SKM-1 treated with dmso at 0.1 percent for 144 hours (cell line): ENCODE results near the gene CITED2.
"Not testable (repeated sequence)": the region's sequence is repeated elsewhere in the genome, so short reads cannot be mapped to it uniquely, and the experiment has no call there.

Experiments
- DNase-seq: peaks from one replicate; lab custom pipeline; 2025; ENCODE audit not compliant: unreplicated experiment; lab: John Stamatoyannopoulos, UW

CITED2 gene

DNA sequence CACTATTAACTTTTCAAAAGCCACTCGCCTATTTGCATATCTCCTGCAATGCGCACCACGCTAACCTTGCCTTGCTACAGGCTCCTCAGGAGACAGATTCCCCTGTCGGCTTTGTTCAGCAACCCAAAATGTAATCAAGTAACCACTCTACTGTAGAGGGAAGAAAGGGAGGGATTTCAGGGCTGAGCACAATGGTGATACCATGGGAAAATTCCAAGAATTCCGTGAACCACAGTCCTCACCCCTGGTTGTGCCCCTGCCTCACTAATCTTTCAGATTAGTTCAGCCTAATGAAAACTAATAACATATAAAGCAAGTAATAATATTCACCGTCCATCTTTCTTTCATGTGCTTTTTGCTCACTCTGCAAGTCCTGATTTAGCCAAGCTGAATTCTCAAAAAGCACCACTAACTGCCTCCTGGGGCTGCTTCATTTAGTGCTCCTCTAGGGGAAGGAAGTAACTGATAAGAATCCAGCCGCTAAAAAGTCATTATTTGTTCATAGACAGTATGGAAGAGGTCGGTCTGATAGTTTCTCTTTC lies 6.6 kb downstream of the CITED2 start:
- peak; percentile 47 for DNase-seq

DNA sequence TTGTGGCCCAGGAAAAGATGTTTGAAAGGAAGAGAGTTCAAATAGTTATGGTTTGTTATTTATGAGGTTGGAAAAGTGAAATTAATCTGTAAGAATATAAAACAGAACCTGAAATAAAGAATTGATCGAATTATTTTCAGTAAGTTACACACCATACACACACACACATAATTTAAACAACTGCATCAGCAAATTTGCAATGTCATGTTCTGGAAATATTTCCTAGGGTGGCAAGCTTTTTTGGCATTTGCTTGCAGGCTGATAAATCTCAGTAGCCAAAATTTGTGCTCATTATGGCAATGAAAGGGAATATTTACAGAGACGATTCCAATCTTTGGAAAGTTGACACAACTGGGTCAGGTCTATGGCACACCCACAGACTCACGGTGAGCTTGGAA lies 9.5 kb downstream of the CITED2 start:
- no peak for DNase-seq

DNA sequence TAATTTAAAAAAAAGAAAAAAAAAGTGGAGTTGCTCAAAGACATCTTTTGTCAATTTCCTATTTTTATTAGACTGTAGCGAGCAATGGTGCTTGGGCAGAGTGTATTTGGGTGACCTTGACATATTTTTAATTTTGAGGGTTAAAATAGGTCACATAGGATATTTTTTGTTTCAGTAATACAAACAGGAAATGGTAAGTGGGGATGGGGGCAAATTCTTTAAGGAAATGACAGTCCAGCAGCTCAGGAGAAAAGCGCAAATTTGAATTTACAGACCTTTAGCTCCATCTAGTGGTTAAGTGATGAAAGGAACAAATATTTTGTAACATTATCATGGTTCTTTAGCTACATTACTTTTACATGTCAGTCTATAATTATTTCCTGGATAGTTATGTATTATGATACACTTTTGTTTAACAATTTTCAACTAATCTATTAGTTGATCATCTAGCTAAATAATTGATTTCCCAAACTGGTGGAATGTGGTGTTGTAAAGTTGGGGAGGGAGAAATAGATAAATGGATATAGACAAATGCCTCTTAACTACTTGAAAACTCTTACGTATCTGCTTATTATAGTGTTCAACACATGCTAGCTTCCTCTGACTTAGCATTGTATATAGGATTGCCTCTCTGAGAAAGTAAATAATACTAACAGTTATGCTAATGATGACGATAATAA lies 10.0 kb downstream of the CITED2 start:
- peak; percentile 69 for DNase-seq

DNA sequence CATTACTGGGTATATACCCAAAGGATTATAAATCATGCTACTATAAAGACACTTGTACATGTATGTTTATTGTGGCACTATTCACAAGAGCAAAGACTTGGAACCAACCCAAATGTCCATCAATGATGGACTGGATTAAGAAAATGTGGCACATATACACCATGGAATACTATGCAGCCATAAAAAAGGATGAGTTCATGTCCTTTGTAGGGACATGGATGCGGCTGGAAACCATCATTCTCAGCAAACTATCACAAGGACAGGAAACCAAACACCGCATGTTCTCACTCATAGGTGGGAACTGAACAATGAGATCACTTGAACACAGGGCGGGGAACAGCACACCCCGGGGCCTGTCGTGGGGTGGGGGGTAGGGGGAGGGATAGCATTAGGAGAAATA lies 10.7 kb downstream of the CITED2 start:
- not testable (repeated sequence) for DNase-seq

DNA sequence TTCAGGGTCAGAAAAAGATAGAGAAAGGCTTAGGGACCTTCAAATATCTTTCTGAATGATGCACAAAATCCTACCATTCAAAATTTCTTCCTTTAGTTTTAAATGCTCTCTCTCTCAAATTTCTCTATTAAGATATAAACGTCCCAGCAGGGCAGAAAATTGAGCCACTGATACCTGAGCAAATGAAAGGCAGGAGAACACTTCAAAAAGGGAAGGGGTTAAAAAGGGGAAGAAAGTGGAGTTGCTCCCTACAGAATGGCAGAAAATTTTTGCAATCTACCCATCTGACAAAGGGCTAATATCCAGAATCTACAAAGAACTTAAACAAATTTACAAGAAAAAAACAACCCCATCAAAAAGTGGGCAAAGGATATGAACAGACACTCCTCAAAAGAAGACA lies 11.3 kb downstream of the CITED2 start:
- DNase-seq, result not testable (repeated sequence)

DNA sequence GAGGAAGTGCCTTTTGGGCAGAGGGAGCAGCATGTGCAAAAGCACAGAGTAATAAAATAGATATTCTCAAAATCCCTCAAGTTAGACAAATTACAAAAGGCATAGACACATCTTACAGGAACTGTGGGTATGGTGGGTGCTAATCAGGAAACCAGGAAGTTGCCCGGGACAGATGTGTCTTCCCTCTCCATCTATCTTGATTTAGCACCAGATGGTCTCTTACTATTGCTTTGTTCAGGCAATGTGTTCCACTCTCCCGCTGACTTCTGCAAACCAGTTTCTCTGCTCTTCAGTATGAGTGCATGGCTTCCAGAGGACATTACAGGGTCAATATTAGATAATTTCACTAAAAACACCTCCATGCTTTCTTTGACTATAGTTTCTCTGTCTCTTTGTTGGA lies 13.2 kb downstream of the CITED2 start:
- DNase-seq, result peak; percentile 52

DNA sequence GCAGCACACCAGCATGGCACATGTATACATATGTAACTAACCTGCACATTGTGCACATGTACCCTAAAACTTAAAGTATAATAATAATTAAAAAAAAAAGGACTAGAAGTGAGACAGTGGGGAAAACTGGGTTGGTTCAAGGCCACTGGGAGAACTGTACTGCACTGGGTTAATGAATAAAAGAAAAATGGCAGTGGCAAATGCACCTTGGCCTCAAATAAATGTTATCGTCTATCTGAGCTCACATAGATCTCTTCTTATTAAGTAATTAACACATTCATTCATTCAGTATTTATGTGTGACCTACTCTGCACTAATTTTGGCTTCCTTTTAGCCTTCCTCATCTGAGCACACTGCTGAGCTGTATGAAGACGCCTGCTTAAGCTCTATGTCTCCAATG lies 17.5 kb downstream of the CITED2 start:
- DNase-seq, result no peak

DNA sequence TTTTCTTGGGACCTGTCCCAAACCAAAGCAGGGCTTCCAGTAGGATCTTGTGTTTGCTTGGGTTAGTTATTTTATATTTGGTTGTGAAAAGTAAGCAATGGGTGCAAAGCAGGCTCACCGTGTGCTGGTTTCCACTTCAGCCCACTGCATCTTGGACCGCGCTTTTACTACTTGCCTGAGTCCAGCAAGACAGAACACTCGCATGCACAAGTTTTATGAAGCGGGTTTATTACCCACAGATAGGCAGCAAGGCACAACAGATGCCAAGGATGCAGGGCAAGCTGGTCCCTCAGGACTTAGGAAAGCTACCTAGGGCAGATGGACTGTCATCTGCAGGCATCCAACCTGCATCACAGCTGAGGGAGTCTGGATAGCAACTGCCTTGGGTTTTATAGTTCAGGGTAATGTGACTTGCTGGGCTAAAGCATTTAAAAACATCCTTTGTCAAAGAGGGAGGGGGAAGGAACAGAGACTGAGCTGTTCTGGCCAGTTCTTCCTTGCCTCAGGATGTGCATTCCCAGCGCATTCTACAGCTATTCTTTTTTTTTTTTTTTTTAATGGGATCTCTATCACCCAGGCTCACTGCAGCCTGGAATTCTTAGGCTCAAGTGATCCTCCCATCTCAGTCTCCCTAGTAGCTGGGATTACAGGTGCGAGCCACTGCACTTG lies 18.5 kb downstream of the CITED2 start:
- no peak for DNase-seq

DNA sequence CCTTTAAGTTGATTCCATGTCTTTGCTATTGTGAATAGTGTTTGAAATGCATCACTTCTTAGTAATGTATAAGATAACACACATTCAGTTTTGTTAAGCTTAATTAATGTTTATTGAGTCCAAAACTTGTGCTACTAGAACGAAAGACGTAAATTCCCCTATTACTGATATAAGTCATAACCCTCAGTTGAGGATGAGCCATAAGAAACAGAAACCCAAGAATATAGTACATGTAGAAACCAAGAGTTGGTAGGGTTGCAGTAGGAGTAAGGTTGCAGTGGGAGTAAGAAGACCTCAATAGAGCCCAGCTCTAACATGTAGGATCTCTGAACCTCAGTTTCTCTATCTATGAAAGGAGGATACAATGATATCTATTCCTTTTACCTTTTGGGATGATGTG lies 19.3 kb downstream of the CITED2 start:
- no peak for DNase-seq

DNA sequence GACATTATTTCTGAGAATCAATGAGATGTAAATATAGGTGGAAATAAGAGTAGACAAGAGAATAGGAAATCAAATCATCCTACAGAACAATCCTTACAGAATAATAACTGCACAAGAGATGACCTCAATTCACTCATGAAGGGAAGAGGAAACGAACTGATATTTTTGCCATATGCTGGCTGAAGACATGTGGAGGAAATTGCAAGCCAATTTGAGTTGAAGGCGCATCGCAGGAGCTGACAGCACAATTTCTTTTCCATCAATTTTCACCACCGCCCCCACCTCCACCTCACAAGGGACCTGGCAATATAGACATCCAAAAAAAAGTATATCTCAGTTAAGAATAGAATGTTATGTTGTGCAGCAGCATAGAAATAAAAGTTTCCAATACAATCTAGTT lies 20.3 kb downstream of the CITED2 start:
- DNase-seq, result no peak

DNA sequence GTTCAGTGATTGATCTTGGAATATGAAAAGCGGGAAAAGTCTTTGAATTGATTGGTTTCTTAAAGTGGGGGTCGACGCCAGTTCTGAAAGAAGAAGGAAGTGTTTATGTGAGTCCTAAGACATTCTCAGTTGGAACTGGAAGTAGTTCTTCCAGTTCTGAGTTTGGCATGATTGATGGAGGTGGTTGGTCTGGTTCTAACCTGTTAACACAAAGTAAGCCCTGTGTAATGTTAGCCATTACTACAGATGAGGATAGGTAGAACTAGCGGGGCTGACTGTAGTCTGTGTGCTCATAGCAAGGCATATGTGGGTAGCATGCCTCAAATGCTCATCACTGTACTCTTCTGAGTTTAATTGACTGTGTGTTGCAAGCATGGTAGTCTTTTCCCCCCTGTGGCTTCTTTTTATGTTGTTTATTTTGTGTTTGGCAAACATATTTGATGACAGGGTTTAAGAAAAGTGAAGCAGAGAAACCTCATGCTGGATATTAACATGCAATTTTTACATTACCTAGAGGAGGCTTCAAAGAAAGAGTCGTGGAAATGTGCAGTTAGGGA lies 24.9 kb downstream of the CITED2 start:
- no peak for DNase-seq

DNA sequence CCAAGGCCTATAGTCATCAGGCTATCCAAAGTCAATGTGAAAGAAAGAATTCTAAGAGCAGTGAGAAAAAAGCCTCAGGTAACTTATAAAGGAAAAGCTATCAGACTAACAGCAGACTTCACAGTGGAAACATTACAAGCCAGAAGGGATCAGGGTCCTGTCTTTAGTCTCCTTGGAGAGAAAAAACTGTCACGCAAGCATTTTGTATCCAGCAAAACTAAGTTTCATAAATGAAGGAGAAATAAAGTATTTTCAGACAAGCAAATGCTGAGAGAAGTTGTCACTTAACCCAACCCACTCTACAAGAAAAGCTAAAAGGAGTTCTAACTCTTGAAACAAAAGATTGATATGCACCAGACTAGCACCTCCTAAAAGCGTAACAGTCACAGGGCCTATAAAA lies 28.1 kb downstream of the CITED2 start:
- no peak for DNase-seq

DNA sequence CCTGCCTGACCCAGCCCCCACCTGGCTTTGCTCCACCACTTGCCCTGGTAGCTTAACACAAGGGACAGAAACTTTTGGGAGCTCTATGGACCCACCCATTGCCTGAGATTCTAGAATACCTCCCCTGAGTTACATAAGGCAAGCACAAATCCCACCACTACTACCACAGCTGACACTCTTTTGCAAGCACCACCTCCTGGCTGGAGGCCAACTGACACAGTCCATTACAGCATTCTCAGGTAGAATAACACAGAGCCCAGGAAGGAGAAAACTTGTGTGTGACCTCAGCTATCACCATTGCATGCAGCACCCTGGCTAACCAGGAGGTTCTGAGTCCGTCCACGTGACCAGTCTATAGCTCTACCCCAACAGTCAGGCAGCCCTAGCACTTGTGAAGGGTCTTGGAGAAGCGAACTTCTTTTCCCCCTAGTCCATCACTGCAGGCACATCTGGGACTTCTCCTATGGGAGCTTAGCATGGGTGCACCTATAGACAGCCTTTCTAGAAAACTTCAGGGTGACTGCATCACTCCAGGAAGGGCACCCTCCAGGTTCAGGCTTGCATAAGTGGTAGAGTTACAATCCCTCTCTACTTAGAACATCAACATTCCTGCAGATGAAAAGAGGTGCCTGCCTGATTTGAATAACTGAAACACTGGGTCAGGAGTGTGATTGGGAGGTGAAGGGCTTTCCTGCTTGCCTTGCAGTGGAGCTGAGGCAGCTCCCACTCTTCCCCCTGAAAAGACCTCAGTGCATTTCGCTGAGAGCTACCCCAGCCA lies 30.1 kb downstream of the CITED2 start:
- no peak for DNase-seq

DNA sequence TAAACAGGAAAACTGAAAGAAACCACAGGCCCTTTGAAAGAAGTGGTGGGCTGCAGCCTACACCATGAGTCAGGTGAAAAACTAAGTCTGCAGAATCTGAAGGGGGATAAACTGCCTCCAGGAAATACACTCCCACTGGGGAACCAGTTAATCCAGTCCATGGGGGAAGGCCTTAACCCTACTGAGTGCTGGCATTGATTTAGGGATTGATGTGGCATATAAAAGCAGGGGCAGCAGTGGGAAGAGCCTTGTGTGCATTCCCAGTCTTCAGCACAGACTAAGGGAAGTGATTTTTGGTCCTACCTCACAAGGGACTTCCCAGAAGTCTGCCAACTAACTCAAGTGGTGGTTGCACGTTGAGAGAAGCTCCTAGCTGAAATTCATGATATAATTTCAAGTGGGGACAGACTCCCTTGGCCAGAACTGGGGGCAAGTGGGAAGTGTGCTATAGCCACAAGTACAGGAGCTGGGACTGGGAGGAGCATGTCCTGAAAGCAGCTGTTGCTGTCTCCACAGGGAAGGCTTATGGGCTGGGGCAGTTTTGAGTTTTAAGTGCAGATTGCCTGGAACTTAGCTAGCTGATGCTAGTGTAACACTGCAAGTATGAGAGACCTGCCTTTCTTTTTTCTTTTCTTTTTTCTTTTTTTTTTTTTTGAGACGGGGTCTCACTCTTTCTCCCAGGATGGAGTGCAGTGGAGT lies 31.2 kb downstream of the CITED2 start:
- DNase-seq, result no peak

DNA sequence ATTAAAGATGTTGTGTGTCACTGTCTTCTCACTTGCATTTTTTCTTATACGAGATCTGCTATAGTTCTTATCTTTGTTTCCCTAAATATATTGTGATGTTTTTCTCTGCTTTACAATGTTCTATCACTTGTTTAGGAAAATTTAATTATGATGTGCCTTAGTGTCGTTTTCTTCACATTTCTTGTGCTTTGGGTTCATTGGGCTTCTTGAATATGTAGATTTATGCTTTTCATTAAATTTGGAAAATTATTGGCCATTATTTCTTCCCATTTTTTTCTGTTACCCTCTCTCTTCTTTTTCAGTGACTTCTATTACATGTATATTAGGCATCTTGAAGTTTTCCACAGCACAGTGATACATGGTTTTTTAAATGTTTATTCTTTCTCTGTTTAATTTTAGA lies 33.4 kb downstream of the CITED2 start:
- no peak for DNase-seq

DNA sequence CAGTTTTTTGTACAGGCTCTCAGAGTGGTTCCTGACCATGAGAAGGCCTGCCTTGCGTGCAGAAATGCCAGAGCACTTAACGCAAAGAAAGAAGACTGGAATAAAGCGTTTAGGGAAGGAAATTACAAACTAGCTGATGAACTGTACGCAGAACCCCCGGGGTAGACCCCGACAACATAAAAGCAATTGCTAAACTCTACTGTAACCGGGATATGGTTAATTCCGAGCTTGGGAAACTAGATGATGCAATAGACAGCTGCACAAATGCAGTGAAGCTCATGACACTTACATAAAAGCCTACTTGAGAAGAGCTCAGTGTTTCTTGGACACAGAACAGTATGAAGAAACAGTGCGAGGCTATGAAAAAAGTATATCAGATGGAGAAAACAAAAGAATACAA lies 35.7 kb downstream of the CITED2 start:
- peak; percentile 68 for DNase-seq

DNA sequence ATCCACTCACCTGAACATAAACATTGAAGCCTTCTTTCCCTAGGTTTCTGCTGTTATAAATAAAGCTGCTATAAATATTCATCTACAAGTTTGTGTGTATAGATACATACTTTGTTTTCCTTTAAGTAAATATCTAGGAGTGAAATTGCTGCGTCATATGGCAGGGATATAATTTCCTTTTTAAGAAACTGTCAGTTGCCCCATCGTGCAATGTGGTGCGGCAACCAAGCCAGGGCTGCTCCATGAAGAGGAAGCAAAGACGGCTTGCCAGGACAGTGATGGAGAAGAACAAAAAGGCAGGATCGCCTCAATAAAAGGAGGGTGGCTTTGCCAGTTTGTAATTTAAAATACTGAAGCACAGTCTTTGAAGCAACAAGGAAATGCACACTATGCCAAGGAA lies 36.6 kb downstream of the CITED2 start:
- peak; percentile 57 for DNase-seq

DNA sequence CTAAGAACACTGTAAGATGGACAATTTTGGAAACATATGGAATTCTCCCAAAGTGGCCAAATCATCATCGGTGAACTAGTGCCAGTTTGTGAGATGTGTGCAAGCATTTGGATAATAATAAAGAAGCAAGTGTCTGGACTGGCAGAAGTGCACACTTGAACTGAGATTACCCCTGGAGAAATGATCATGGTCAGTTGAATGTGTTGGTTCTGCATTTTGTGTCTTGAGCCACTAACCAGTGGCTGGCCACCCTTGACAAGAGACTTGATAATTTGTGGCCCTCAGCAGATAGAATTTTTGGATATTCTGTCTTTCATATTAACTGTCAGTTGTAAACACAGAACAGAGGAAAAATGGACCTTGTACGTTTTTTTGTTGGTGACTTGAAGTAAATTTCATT lies 37.4 kb downstream of the CITED2 start:
- DNase-seq, result no peak

DNA sequence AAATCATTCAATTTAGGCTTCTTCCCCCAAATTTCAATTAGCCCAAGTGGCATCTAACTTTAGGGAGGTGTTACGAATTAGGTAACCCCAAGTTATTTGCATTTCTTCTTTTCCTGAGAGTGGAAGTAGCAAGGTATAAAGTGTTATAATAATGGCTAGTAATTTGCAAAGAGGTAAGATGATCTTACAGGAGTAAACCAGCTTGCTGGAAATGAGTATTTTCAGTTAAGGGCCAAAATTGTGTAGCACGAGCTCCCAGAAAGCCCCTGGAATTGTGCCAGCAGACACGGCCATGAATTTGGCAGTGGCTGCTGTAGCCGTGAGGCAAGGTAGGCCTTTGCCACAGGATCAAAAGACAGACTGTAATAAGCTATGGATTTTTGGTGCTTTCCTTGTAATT lies 38.0 kb downstream of the CITED2 start:
- DNase-seq, result no peak

DNA sequence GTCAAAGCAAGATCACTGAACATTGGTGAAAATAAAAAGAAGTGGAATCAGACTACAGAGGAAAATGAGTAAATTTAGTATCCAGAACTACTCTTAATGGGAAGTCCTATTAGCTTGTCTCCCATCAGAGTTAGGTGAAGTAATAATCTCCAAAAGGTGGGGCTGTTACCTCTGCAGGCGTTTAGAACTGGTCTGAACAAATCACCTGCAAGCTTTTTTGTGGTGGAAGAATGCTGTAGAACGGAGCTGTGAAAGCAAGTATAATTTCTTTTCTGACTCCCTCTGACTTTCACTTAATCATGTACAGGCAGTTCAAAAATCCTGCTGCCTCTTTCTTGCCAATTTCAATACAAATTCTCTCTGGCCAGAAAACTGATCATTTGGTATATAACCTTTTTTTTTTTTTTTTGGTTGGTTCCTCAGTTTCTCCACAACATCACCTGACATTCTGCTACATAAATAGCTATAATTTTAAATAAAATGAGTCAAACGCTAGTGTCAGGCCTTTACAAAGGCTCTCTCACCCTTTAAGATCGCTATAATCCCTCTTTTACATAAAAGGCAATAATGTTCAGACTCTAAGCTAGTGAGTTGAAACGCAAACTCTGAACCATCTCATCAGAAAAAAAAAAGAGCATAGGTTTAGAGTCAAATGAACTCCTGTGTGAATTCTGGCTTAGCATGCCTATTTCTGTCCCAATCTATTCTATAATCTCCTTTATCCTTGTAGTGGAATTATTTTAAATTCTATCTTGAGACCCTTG lies 38.8 kb downstream of the CITED2 start:
- DNase-seq, result no peak
